DOHH2 (cell line): ENCODE measurements around the gene ATF7IP.

Experiments
- H3F3A ChIP-seq: fragments of 200-600 bp; sonication (generic), shearing (Covaris generic); 2 replicates; pipeline ENCODE4 v1.6.0; 2016; ENCODE audit warnings: antibody characterized with exemption, mild to moderate bottlenecking; ENCODE audit not compliant: control insufficient read depth, insufficient read depth
- H3K27ac ChIP-seq: fragments of 200-600 bp; sonication (generic); 2 replicates; pipeline ENCODE4 v1.5.1; 2014; ENCODE audit warnings: low read depth, mild to moderate bottlenecking, low read length, moderate library complexity
- H3K27me3 ChIP-seq: fragments of 200-600 bp; sonication (generic); 2 replicates; pipeline ENCODE4 v1.6.1; 2014; ENCODE audit warnings: mild to moderate bottlenecking, low read length, mixed read lengths; ENCODE audit not compliant: control insufficient read depth
- H3K36me3 ChIP-seq: fragments of 200-600 bp; sonication (generic); 2 replicates; pipeline ENCODE4 v1.6.1; 2014; ENCODE audit warnings: mild to moderate bottlenecking, low read length, moderate library complexity, mixed read lengths; ENCODE audit not compliant: control insufficient read depth
- H3K4me1 ChIP-seq: fragments of 200-600 bp; sonication (generic); 2 replicates; pipeline ENCODE4 v1.6.1; 2014; ENCODE audit warnings: mild to moderate bottlenecking, low read length, mixed read lengths; ENCODE audit not compliant: control insufficient read depth
- H3K4me2 ChIP-seq: fragments of 200-600 bp; sonication (generic); 2 replicates; pipeline ENCODE4 v1.6.0; 2014; ENCODE audit warnings: mild to moderate bottlenecking, low read length, moderate library complexity
- H3K4me3 ChIP-seq: fragments of 200-600 bp; sonication (generic); 2 replicates; pipeline ENCODE4 v1.5.1; 2014; ENCODE audit warnings: mild to moderate bottlenecking, low read length, mixed read lengths
- H3K79me2 ChIP-seq: fragments of 200-600 bp; sonication (generic); 2 replicates; pipeline ENCODE4 v1.6.1; 2014; ENCODE audit warnings: mild to moderate bottlenecking, low read length, mixed read lengths; ENCODE audit not compliant: control insufficient read depth
- H3K9me2 ChIP-seq: fragments of 200-600 bp; sonication (generic); replicated peaks from 2 replicates; pipeline ENCODE4 v1.6.1; 2014; ENCODE audit warnings: mild to moderate bottlenecking, low read length, mixed read lengths; ENCODE audit not compliant: control insufficient read depth
- H3K9me3 ChIP-seq: fragments of 200-600 bp; sonication (generic); 2 replicates; pipeline ENCODE4 v1.6.1; 2014; ENCODE audit warnings: antibody characterized with exemption, low read length, mixed read lengths; ENCODE audit not compliant: control insufficient read depth, insufficient read depth
- H4K20me1 ChIP-seq: fragments of 200-600 bp; sonication (generic); 2 replicates; pipeline ENCODE4 v1.6.0; 2014; ENCODE audit warnings: low read depth, mild to moderate bottlenecking, antibody characterized with exemption, low read length, moderate library complexity; ENCODE audit not compliant: control insufficient read depth, insufficient read depth
- CTCF ChIP-seq: fragments of 200-600 bp; sonication (generic); IDR thresholded peaks from one replicate; pipeline ENCODE4 v1.5.1; 2014; ENCODE audit warnings: antibody characterized with exemption, mild to moderate bottlenecking, low read depth, low read length; ENCODE audit not compliant: poor library complexity, severe bottlenecking
- EZH2phosphoT487 ChIP-seq: fragments of 200-600 bp; sonication (generic); IDR thresholded peaks from 2 replicates; pipeline ENCODE4 v1.6.1; 2017; ENCODE audit warnings: borderline replicate concordance, mild to moderate bottlenecking, antibody characterized with exemption, low read length, moderate library complexity, mixed read lengths

ATF7IP gene

DNA sequence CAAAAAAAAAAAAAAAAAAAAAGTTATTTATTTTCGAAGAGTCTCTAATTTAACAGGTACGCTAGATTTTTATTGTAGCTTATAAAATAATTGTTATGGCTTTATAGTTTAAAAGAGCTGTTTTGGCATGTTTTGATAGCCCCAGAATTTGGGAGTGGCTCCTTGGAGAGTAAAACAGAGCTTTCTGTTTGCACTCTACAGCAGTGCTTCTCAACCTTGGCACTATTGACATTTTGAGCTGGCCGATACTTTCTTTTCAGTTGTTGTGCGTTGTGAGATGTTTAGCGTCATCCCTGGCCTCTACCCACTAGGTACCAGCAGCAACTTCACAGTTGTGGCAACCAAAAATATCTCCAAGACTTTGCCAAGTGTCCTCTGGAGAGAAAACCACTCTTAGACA lies 171.6 kb downstream of the ATF7IP start:
- Histone ChIP-seq H3K9me3 (no peaks in the 10 kb centered on the region), H3K4me1 (peaks cover 12% of the 10 kb centered on the region), H3K79me2 (no peaks in the 10 kb centered on the region), H3F3A (no peaks in the 10 kb centered on the region), H3K27me3 (no peaks in the 10 kb centered on the region), H4K20me1 (no peaks in the 10 kb centered on the region), H3K36me3 (no peaks in the 10 kb centered on the region), H3K9me2 (no peaks in the 10 kb centered on the region), H3K27ac (no peak overlapping the region), H3K4me3 (no peak overlapping the region), H3K4me2 (no peak overlapping the region)
- TF ChIP-seq CTCF (no peak), EZH2phosphoT487 (no peak)

DNA sequence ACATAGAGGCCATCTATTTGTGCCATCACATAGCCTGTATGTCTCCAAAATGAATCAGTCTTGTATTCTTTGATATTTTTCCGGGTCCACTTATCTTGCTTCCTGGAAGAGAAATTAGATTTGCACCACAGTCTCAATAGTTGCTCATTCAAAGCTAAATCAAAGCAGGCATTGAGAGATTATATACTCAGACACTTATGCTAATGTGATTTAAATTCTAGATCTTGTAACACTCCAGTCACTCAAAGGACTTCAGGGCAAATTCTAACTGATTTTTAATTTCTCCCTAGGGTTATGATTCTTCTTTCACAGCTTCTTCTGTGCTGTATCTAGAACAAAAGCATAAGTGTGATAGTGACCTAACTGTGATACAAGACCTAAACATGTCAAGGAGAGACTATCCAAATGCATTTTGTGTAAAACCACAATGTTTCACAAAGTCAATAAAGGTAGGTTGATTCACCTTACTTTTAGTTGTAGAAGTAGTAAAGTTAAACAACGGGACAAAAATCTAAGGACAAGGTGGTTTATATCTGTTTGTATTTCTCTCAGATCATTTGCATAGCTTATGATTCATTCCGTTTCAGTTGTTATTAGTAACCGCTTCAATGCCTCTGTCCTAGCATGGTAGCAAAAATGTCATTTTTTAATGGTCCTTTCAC lies 175.4 kb downstream of the ATF7IP start:
- H3K27ac ChIP-seq = no peak overlapping the region

DNA sequence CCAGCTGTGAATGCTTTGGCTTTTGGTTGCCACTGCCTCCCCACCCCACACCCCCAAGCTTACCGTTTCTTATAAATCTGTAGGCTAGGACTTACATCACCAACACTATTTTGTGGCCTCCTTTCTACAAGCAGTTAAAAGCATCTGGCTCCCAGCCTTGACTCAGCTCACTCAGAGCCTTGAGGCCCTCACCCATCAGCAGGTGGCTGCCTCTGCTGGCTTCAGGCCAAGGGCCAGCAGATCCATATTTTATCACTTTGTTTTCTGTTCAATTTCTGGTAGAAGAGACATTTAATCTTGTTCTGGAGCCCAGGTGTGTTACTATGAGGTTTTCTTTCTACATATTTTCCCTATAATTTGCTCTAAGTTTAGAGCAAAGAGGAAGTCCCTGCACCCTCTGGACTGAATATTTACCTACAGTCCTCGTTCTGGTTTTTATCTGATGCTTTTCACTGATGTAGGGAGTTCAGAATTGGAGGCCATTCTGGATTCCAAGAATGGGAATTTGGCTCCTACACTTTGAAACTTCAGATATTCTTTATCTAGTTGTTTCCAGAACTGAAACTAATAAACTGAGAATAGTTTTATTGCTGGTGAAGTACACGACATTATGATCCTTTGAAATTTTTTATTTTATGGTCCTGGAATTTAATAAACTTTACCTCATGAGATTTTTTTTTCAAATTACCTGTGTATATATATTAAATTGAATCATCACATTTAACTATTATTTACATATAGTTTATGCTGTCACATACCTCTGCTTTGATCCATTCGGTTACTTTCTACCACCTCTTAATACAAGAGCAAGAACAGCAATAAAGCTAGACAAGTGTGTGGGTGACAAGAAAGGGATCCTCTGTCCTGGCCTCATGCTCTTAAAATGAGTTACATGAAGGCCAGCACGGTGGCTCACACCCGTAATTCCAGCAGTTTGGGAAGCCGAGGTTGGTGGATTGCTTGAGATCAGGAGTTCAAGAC lies 180.0 kb downstream of the ATF7IP start:
- no peaks in the 10 kb centered on the region for H3K79me2 ChIP-seq
- no peak for TF ChIP-seq EZH2phosphoT487
- no peak for TF ChIP-seq CTCF

More for the DNA sequence above, 175.4 kb downstream of the ATF7IP start:
- Histone ChIP-seq H4K20me1 (no peaks in the 10 kb centered on the region), H3K9me3 (no peaks in the 10 kb centered on the region), H3F3A (no peaks in the 10 kb centered on the region), H3K4me2 (peak overlapping the region; percentile 20; the same call in 1 of the 2 replicates), H3K4me3 (no peak overlapping the region), H3K4me1 (peaks cover 19% of the 10 kb centered on the region), H3K27me3 (no peaks in the 10 kb centered on the region), H3K79me2 (no peaks in the 10 kb centered on the region), H3K36me3 (no peaks in the 10 kb centered on the region), H3K9me2 (no peaks in the 10 kb centered on the region)
- no peak for TF ChIP-seq EZH2phosphoT487
- no peak for TF ChIP-seq CTCF

More for the DNA sequence above, 180.0 kb downstream of the ATF7IP start:
- no peaks in the 10 kb centered on the region for H3K9me2 ChIP-seq
- H3K4me1 ChIP-seq = peaks cover 19% of the 10 kb centered on the region
- no peak overlapping the region for H3K4me3 ChIP-seq
- H3K27me3 ChIP-seq = no peaks in the 10 kb centered on the region
- no peak overlapping the region for H3K4me2 ChIP-seq
- H4K20me1 ChIP-seq = no peaks in the 10 kb centered on the region
- H3K27ac ChIP-seq = no peak overlapping the region
- no peaks in the 10 kb centered on the region for H3F3A ChIP-seq
- H3K9me3 ChIP-seq = no peaks in the 10 kb centered on the region
- no peaks in the 10 kb centered on the region for H3K36me3 ChIP-seq
